NCI-H1417 treated with DMSO at 0.1 percent for 48 hours (cell line): ENCODE data around the gene PRICKLE3.
"Not testable (repeated sequence)": the region's sequence is repeated elsewhere in the genome, so short reads cannot be mapped to it uniquely, and the experiment has no call there.

ENCODE experiments used
- DNase-seq: peaks from one replicate; lab custom pipeline; 2025; lab: John Stamatoyannopoulos, UW

PRICKLE3 gene

GRCh38 chrX:49178537-49178936, 7.6 kb downstream of the PRICKLE3 start:
- no peak for DNase-seq

GRCh38 chrX:49177873-49178480, 8.2 kb downstream of the PRICKLE3 start:
- no peak for DNase-seq

- DNase-seq, result no peak
These were observed 8.8 kb downstream of the PRICKLE3 start for GRCh38 chrX:49177338-49177833.

GRCh38 chrX:49176421-49177326, 9.5 kb downstream of the PRICKLE3 start:
- DNase-seq, result no peak

GRCh38 chrX:49175435-49176274, 10.5 kb downstream of the PRICKLE3 start:
- no peak for DNase-seq

GRCh38 chrX:49174723-49175122, 11.4 kb downstream of the PRICKLE3 start:
- no peak for DNase-seq

GRCh38 chrX:49173544-49173943, 12.6 kb downstream of the PRICKLE3 start:
- DNase-seq, result not testable (repeated sequence)

GRCh38 chrX:49172280-49172780, 13.8 kb downstream of the PRICKLE3 start:
- no peak for DNase-seq

- no peak for DNase-seq
These were observed 14.4 kb downstream of the PRICKLE3 start, which contains the start of gene PLP2 for GRCh38 chrX:49171752-49172279. Gene PLP2 (plus strand): TSS chrX:49171898. CDS start chrX:49172001, 103 bp downstream.

GRCh38 chrX:49167740-49168108, 18.4 kb downstream of the PRICKLE3 start:
- no peak for DNase-seq

GRCh38 chrX:49166914-49167739, 19.0 kb downstream of the PRICKLE3 start:
- DNase-seq, result no peak

- no peak for DNase-seq
These were observed 20.0 kb downstream of the PRICKLE3 start for GRCh38 chrX:49165901-49166881.

GRCh38 chrX:49164589-49165360, 21.4 kb downstream of the PRICKLE3 start:
- DNase-seq, result no peak

- DNase-seq, result no peak
These were observed 22.4 kb downstream of the PRICKLE3 start for GRCh38 chrX:49163555-49164419.

- no peak for DNase-seq
These were observed 23.6 kb downstream of the PRICKLE3 start, which contains the start of gene MAGIX for GRCh38 chrX:49162620-49163019. Gene MAGIX (plus strand): TSS chrX:49162758. CDS start chrX:49162890, 132 bp downstream.

- DNase-seq, result no peak
These were observed 24.5 kb downstream of the PRICKLE3 start for GRCh38 chrX:49161632-49162031.

- no peak for DNase-seq
These were observed 25.3 kb downstream of the PRICKLE3 start for GRCh38 chrX:49160908-49161307.

GRCh38 chrX:49157194-49157593, 29.0 kb downstream of the PRICKLE3 start:
- DNase-seq, result no peak
